A204.1 (cell line): Measurements from ENCODE around the gene RABIF.

Experiments
- FAIRE-seq: peaks from 2 replicates; lab custom pipeline; 2012; peaks lifted over from hg19 to GRCh38; lab: Jason Lieb, UNC

The RABIF gene

GRCh38 chr1:202873026-202873425 is 15.9 kb downstream of the RABIF start:
- no peak for FAIRE-seq

GRCh38 chr1:202871367-202871766 is 17.6 kb downstream of the RABIF start:
- no peak for FAIRE-seq

DNA sequence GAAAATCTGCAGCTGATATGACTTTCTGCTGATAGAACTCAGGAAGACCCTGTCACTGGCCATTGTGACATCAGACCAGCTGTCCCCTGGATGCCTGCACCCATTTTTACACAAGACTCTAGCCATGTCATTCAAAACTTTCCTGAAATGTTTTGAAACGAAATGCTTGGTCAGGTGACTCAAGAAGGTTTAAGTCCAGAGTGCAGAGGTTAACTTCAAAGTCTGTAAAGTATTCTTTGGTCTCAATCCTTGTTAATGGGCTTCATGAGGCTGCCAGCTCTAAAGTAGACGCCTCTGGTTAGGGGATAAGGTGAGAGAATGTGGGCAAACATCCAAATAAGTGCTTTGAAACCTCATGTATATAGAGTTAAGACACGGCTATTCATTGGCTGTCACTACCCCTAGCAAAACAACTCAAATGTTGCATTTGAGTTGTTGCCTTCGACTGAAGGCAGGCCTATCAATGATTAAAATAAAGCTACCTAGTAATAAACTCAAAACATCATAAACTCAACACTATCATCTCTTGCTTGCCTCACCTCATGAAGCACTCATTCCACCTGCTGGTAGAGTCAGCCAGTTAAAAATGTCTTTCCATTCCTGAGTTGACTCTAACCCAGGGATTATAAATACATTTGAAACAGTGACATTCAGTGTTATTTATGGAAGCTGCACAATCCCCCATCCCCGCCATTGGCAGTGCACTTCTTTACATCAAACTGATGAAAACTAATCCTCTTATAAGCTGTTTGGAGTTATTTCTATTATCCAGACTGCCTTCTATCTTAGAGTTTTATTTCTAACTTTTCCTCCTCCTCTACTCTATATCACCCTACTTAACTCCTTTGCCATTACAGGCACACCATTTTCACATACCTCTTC is 26.0 kb downstream of the RABIF start:
- no peak for FAIRE-seq

DNA sequence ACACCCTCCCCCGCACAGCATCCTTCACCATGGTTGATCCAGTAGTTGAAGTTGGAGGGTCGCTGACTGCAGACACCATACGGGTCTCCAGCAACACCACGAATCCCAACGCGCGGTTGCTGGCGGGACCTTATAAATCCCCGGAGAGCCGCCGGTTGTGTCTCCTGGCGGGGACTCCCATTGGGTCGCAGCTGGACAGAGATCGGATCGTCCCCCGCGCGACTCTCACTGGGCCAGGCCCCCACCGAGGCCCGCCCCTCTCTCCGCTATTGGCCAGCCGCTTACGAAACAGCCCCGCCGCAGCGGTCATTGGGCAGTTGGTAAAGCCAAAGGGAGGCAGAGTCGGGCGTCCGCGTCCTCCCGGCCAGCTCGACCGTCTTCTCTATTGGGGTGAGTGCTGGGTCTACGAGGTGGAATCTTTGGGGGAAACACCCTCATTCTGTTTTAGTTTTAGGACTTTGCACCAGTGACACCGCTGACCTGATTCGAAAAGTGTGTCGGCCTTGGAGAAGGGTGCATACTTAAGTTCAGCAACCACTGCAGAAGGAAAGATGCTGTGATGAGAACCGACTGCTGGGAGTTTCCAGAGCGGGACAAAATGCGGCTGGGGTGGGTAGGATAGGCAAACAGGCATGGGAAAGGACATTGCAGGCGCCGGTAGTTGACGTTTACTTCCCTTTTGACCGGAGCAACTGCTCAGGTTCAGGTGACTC is 27.4 kb downstream of the RABIF start:
- no peak for FAIRE-seq

DNA sequence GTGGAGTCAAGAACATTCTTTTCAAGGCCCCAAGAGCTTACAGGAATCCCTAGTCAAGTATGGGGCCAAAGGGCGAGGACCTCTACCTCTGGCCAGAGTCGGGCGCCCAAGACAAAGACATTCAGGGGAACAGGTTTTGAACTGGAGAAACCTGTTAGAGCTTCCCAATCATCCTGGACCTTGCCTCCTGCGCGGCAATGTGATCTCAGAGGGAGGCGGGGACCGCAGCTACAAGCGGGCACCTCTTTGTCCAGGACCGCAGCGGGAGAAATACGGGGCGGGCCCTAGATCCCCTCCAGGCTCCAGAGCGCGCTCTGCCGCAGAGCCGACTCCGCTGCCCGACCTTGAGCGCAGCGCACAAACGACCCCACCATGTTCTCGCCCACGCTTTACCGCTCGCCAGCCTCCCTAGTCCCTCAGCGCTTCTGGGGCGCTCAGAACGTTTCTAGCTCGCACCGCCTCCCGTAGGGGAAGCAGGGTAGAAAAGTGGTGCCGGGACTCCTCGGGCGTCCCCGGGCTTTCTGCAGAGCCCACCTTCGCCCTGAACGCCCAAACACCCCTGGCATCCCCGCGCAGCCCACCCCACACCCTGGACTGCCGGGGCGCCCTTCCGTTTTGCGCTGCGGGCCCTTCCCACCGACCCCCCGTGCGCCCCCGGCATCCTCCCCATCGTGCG is 28.1 kb downstream of the RABIF start:
- no peak for FAIRE-seq

DNA sequence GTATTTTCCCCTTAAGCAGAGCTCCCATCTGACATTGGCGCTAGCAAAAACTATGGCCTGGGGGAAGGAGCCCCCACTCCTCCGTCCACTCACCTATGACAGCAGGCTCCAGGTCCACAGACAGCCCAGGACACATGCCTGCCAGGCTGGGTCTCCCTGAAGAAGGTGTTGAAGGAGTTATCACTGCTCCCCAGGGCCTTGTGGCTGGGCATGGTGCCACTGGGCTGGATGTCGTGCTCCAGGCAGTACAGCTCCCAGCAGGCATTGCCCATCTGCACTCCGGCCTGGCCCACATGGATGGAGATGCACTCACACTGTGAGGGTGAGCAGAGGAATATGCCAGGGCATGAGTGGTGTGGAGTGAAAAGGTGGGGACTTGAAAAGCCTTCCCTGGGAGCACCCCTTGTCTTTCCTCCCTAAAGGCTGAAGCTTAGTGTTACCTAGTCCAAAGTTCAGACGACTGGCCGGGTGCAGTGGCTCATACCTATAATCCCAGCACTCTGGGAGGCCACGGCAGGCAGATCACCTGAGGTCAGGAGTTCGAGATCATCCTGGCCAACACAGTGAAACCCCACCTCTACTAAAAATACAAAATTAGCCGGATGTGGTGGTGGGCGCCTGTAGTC is 30.0 kb downstream of the RABIF start:
- no peak for FAIRE-seq

DNA sequence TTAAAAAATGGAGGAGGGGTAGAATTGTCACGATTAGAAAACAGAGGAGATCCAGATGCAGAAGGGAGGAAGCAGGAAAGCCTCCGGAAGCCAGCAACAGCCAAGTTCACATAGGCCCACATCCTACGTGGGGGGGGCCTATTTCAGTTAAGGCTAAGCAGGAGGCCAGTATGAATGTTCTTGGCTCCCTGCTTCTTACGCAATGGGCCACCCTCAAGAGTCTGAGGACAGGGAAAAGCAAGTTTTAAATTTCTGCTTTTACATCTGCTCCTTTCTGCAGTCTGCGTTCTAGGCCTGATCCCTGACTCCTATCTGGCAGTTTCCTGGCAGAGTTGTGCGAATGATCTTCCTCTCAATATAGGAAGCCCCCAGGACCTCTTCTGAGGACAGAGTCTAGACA is 30.6 kb downstream of the RABIF start:
- FAIRE-seq: no peak

GRCh38 chr1:202857136-202857610 is 31.8 kb downstream of the RABIF start:
- FAIRE-seq: no peak

DNA sequence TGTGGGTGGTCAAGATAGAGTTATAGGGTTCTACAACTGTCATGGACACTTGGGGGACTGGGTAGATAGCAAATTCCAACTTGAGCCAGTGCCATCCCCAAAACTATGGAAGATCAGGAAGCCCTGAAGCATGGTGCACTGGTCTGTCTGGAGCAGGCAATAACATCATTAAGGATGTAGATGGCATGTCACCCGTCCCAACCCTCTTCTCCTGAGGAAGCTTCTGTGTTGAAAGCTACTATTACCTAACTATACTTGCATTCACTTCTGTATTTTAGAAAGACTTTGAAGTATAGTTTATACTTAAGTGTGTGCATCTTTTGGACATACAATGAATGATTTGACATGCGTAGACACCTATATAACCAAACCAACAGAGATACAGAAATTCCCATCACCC is 32.9 kb downstream of the RABIF start:
- no peak for FAIRE-seq

- no peak for FAIRE-seq
Observed at GRCh38 chr1:202854787-202855186, 34.2 kb downstream of the RABIF start.

DNA sequence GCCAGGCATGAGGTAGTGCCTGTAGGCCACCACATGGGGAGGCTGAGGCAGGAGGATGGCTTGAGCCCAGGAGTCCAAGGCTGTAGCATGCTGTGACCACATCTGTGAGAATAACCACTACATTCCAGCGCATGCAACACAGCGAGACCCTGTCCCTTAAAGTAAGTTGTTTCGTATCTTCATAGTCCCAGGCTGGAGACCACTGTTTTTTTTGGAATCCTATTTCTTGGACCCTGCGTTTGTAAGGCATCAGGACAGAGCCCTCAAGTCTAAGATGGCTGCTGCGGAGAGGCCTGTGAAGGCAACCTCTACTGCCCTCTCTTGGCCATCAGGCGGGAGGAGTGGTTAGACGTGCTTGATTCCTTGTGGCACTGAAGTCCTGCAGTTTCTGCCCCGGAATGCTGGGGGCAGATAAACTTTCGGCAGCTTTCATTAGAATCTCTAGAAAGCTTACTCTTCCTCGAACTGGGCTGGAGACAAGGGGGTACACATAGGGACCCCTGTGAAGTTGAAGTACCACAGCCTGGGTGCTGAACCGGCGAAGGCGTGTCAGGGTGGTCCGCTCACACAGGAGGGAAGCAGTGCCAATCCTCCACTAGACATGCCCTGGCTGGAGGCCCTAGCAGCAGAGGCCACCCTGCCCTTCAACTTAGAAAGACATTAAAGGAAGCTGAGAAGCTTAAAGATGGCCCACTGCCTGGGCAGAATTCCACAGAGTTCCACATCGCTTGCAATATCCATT is 36.6 kb downstream of the RABIF start:
- FAIRE-seq: no peak

DNA sequence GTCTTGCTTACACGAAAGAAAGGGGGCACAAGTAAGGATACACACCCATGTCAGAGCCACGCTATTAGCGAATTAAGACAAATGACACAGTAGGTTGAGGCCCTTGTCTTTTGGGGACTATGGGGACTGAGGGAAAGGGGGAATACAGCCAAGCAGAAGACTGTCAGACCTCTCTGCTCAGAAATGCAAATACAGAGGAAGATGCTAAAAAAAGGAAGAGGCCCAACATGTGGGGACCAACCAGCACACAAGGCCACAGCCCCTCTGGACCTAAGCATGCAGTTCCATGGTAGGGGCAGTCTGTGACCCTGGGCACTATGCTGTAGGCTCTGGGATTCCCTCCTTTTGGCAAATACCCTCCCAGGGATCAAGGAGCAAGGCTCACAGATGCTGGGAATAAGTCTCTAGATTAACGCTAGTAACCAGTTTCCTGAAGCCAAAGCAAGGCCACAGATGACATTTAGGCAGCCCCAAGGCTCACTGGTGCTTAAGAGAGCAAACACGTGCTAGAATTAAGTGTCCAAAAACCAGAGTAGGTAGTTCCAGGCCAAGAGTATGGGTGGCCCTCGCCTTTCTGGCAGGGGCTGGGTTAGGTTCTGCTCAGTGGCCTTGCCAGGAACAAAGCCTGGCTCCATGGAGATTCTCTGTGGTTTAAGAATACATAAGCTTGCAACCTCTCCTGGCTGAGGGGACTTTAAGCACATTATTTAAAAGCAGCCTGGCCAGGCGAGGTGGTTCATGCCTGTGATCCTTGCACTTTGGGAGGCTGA is 38.2 kb downstream of the RABIF start:
- no peak for FAIRE-seq

DNA sequence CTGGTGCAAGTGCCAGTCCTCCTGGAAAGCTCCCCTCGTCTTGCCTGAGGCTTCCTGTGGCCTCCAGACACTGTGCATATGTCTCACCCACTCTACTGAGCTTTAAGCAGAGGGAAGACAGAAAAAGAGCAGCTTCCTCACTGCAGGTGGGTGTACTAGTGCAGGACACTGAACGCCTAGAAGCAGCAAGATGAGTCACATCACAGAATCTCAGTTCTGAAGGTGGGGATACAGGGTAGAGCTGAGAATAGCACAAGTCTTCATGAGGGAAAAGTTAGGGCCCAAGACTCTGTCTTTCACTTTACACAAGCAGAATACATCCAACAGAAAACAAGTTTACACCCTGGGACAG is 40.8 kb downstream of the RABIF start:
- FAIRE-seq: no peak

DNA sequence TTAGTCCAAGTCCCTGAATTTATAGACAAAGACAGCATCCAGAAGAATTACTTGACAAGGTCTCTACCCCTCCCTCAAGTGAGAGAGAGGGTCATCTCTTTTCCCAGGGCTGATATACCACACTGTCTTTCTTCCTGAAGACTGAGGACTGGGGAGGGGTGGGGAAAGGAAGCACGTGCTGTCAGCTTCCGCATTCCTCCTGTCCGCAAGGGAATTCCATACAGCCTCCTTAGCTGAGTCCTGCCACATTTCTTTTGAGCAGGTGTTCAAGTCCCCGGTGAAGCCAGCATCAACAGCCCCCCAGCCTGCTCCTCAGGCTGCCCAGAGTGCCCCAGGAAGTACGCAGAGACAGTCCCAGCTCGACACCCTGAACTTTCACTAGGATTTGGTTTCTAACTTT is 44.0 kb downstream of the RABIF start:
- no peak for FAIRE-seq

GRCh38 chr1:202844259-202844658 is 44.7 kb downstream of the RABIF start:
- FAIRE-seq: no peak

DNA sequence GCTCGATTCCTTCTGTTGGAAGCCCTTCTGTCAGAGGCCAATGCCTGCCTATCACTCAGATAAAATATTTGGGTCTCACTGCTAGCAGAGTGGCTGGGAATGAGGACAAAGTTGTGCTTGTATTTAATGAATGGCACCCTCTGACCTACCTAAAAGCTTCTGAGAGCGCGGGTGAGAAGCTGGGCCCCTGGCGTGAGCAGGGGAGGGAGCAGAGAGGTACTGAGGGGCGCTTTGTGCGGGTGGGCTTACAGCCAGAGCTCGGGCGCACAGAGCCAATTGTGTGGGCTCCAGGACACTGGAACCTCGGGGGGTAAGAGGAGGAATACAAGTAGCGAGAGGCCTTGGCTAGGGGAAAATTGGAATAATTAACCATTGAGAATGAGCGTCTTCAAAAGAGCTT is 45.9 kb downstream of the RABIF start:
- FAIRE-seq: no peak

DNA sequence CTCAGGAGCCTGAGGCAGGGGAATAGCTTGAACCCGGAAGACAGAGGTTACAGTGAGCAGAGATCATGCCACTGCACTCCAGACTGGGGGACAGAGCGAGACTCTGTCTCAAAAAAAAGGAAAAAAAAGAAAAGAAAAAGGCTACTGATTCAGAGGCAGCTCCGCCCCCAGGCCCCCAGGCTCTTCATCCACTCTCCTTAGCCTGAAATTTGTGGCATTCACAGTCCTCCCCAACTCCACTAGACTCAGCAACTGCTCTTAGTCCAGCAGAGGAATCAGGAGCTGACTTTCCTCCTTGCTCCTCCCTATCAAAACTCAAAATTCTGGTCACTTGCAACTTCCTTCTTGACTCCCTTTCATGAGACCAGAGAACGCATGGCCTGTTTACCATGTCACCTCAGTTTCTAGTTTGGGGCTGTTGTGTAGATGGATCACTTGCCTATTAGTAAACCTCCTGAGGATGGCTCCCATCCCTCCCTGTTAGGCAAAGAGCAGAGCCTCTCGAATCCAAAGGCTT is 51.1 kb downstream of the RABIF start:
- FAIRE-seq: no peak

- FAIRE-seq: no peak
Observed at GRCh38 chr1:202836623-202837403, 52.1 kb downstream of the RABIF start.

DNA sequence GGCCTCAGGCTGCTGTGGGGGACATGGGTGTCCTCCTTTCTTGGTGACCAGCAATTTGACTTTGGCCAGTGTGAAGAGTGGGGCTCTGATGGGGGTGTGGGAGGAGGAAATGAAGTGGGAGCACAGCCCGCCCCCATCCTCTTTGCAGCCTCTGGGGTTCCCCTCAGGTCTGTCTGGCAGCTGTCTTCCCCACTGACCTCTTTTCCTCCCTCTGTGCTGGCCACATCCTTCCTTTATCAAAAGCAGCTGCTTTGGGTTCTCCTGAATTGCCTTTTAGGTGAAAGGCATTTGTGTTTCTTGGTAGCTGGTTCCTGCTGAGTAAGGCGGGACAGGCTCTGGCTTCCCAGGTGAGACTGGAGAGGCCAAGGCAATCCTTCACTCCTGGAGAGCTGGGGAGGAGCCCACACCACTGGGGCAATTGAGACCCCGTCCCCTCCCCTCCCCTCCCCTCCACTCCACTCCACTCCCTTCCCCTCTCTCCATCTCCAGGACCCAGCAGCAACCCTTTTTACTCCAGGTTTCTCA is 53.3 kb downstream of the RABIF start:
- no peak for FAIRE-seq
